ENCODE results near the gene KCNB1.

Gene KCNB1

DNA sequence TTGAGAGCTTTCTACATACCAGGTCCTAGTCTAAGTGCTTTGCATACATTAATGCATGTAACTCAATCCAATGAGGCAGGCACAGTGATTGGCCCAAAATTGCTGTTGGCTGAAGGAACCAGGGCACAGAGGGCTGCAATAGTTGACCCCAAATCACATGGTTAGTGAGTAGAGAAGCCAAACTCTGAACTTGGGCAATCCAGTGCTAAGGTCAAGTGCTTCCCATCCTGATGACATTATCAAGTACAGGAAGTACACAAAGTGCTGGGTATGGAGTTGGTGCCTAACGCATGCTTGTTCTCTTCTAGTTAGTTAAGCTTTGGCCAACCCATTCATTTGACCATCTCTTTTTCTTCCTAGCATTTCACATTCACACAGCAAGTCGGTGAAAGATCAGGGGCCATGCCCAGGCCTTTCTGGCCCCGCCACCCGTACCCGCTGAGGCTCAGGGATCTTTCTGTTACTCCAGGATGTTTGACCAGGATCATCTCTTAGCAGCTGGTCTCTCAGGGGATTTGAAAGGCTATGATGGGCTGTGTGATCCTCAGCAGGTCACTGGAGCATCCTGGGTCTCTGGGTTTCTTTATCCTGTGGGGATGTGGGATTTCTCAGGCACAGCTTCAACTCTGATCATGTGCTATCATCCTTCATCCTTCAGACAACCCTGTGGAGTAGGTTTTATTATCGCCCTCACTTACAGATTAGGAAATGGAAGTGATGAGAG, 7.0 kb downstream of the KCNB1 start:
- peaks cover 29% of the 10 kb centered on the region for H3K27me3 ChIP-seq (ENCODE audit: low read depth)
- no peaks in the 10 kb centered on the region for H3K36me3 ChIP-seq (replicated peaks)
- no peak overlapping the region for H3K4me3 ChIP-seq
- DNase-seq (ENCODE audit: low spot score in 2 of 2) = no peak
- in situ Hi-C loops (cut with MboI; ENCODE audit: low sequenced_read_pairs) = no loop called here
- H3K4me1 ChIP-seq = no peaks in the 10 kb centered on the region
- H3K9me3 ChIP-seq = no peaks in the 10 kb centered on the region

DNA sequence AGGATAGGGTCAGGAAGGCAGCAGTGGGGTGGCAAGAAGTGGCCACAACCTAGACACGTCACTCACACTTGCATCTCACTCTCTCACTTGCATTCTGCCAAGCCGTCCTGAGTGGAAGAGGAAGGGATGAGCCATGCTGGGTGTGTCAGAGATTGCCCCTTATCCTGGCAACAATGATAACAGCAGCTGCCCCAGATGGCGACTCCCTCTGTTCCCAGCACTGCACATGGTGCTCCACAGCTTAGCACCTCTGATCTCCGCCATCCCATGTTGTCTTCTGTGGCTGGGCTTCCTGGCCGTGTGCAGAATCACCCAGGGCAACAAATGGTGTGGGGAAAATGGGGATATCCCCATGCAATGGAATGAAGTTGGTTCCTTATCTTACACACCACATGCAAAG, 11.1 kb downstream of the KCNB1 start:
- no peaks in the 10 kb centered on the region for H3K36me3 ChIP-seq (replicated peaks)
- H3K4me1 ChIP-seq = no peaks in the 10 kb centered on the region
- H3K4me3 ChIP-seq = no peak overlapping the region
- in situ Hi-C loops (cut with MboI; ENCODE audit: low sequenced_read_pairs) = no loop called here
- peaks cover 42% of the 10 kb centered on the region for H3K27me3 ChIP-seq (ENCODE audit: low read depth)
- no peak for DNase-seq (ENCODE audit: low spot score in 2 of 2)
- no peaks in the 10 kb centered on the region for H3K9me3 ChIP-seq

DNA sequence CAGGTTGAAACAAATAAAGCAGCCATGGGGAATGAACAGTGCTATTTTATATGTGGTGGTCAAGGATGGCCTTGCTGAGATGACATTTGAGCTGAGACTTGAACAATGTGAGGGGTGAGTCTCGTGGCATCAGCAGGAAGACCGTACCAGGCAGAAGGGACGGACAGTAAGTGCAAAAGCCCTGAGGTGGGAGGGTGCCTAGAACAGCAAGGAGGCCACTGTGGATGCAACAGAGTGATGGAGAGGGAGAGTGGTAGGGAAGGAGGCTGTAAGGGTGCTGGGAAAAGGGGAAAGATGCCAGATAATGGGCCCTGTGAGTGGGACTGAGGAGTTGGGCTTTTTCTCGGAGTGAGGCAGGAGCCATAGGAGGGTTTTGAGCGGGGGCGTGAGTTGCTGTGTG, 11.5 kb downstream of the KCNB1 start:
- in situ Hi-C loops (cut with MboI; ENCODE audit: low sequenced_read_pairs) = no loop called here
- no peak overlapping the region for H3K4me3 ChIP-seq
- H3K27me3 ChIP-seq (ENCODE audit: low read depth) = peaks cover 40% of the 10 kb centered on the region
- no peaks in the 10 kb centered on the region for H3K36me3 ChIP-seq (replicated peaks)
- H3K9me3 ChIP-seq = no peaks in the 10 kb centered on the region
- no peak for DNase-seq (ENCODE audit: low spot score in 2 of 2)
- H3K4me1 ChIP-seq = no peaks in the 10 kb centered on the region

DNA sequence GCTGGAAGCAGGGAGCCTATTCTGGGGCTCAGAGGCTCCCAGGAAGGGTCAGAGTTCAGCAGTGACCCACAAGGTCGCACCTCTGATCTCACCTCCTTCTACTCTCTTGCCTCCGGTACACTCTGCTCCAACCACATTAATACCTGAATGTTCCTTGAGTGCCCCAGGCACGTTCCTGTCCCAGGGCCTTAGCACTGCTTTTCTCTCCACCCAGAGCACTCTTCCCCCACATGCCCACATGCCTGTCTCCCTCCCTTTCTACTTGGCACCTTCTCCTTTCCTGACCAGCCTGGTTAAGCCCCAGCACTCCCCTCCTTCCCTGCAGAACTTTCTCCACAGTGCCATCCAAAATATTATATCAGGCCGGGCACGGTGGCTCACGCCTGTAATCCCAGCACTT, 13.4 kb downstream of the KCNB1 start:
- no peak for DNase-seq (ENCODE audit: low spot score in 2 of 2)
- Histone ChIP-seq H3K9me3 (no peaks in the 10 kb centered on the region), H3K36me3 (replicated peaks) (no peaks in the 10 kb centered on the region), H3K4me3 (no peak overlapping the region), H3K27me3 (ENCODE audit: low read depth) (peaks cover 26% of the 10 kb centered on the region), H3K4me1 (no peaks in the 10 kb centered on the region)
- in situ Hi-C loops (cut with MboI; ENCODE audit: low sequenced_read_pairs) = no loop called here

DNA sequence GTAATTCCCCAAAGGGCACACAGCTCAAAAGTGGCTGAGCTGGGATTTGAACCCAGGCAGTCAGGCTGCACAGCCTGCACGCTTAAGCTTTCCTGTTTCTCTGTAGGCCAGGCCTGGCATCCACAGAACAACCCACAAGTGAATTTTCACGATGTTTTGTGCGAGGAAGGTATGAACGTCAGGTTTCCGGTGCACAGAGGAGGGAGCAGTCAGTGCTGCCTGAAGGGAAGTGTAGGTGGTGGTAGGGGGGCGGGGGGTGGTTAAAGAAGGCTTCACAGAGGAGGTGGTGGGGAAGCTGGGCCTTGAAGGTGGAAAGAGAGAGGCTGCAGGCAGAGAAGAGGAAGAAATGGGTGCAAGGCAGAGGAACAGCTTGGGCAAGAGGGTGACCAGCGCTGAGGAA, 14.1 kb downstream of the KCNB1 start:
- DNase-seq (ENCODE audit: low spot score in 2 of 2) = no peak
- no peak overlapping the region for H3K4me3 ChIP-seq
- H3K27me3 ChIP-seq (ENCODE audit: low read depth) = peaks cover 29% of the 10 kb centered on the region
- H3K4me1 ChIP-seq = no peaks in the 10 kb centered on the region
- H3K36me3 ChIP-seq (replicated peaks) = no peaks in the 10 kb centered on the region
- in situ Hi-C loops (cut with MboI; ENCODE audit: low sequenced_read_pairs) = no loop called here
- H3K9me3 ChIP-seq = no peaks in the 10 kb centered on the region

DNA sequence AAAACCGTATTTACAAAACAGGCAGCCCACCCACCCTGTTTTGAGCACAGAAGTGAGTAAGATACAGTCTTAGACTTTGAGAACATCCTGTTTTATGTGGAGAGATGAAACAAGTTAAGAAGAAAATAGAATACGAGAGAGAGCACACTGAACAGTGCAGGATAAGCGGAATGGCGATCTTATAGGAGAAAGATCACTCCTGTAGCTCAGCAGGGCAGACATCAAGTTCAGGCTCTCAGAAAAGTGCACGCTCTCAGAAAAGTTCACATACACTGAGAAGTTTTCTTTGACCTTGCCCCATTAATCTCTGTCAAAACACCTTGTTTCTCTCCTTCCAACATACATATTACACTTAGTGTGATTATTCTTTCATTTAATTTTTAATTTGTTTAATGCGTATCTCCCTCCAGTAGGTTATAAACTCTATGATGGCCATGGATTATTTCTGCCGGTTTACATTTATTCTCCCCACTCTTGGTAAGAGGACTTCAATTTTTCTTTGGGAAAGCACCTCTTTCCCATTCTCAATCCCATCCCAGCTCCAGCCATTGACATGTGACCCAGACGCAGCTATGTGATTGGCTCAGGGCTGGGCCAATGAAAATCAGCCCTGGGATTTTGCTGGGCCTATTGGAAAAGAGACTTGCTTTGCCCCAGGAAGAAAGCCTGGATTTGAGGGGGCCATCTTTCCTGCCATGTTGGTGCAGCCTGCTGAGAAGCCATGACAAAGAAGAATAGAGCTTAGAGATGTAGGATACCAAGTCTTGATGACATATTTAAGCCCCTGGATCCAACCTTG, 16.2 kb downstream of the KCNB1 start:
- DNase-seq (ENCODE audit: low spot score in 2 of 2) = no peak

DNA sequence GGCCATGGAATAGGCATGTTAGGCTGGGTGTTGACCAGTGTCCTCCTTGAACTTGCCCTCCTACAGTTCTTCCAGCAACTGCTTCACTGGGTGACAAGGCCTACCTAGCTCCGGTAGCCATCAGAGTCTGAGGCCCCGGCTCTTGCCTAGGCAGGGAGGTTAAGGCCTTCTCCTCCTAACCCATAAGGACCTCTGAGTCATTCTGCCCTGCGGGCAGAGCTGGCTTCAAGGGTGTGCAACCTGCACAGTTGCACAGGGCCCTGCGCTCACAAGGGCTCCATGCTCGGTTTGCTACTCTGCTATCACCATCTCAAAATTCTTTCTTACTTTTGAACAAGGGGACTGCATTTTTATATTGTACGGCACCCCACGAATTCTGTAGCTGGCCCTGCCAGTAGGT, 17.9 kb downstream of the KCNB1 start:
- in situ Hi-C loops (cut with MboI; ENCODE audit: low sequenced_read_pairs) = no loop called here
- Histone ChIP-seq H3K9me3 (no peaks in the 10 kb centered on the region), H3K27me3 (ENCODE audit: low read depth) (peaks cover 46% of the 10 kb centered on the region), H3K36me3 (replicated peaks) (no peaks in the 10 kb centered on the region), H3K4me1 (no peaks in the 10 kb centered on the region), H3K4me3 (no peak overlapping the region)
- DNase-seq (ENCODE audit: low spot score in 2 of 2) = no peak

More for the DNA sequence above, 16.2 kb downstream of the KCNB1 start:
- H3K4me3 ChIP-seq = no peak overlapping the region
- no peaks in the 10 kb centered on the region for H3K4me1 ChIP-seq
- in situ Hi-C loops (cut with MboI; ENCODE audit: low sequenced_read_pairs) = no loop called here
- H3K27me3 ChIP-seq (ENCODE audit: low read depth) = peaks cover 44% of the 10 kb centered on the region
- H3K36me3 ChIP-seq (replicated peaks) = no peaks in the 10 kb centered on the region
- H3K9me3 ChIP-seq = no peaks in the 10 kb centered on the region

DNA sequence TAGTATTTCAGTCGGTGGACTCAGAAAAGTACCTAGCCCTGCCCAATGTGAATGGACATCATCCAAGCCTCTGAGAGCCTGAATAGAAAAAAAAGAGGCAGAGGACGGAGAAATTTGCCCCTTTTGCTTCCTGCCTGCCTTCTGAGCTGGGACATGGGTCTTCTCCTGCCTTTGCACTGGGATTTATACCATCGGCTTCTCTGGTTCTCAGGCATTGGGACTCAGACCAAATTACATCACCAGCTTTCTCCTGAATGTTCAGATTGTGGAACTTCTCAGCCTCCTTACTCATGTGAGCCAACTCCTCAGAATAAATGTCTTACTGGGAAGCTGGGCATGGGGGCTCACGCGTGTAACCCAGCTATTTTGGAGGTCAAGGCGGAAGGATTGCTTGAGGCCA, 19.8 kb downstream of the KCNB1 start:
- H3K4me3 ChIP-seq = no peak overlapping the region
- no peak for DNase-seq (ENCODE audit: low spot score in 2 of 2)
- in situ Hi-C loops (cut with MboI; ENCODE audit: low sequenced_read_pairs) = no loop called here
- H3K9me3 ChIP-seq = no peaks in the 10 kb centered on the region
- no peaks in the 10 kb centered on the region for H3K36me3 ChIP-seq (replicated peaks)
- no peaks in the 10 kb centered on the region for H3K4me1 ChIP-seq
- H3K27me3 ChIP-seq (ENCODE audit: low read depth) = peaks cover 44% of the 10 kb centered on the region

DNA sequence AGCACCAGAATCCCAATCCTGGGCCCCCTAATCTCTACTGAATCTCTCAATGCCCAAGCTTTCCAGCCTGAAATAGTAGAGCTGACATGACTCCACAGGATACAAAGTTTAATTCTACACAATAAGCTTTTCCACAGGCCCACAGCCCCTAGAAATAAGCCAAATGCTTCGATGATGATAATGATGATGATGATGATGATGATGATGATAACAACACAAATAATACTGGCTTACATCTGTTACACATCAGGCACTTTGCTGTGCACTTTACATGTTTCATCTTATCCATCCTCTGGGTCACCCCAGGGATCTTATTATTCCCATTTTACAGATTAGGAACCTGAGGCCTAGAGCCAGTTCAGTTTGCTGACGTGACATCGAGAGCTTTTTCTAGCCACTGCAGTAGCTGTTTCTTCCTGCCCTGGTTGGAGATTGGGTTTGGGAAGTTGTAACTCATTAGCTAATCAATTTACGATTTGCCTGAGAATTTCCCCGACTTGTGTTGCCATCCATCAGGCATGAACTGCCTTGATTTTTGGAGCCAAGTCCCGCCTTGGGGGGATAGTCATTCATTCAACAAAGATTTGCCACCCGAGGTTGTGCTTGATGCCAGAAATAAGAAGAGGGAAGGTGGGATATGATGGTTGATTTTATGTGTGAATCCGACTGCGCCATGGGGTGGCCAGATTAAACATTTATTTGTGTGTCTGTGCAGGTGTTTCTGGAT, 20.4 kb downstream of the KCNB1 start:
- Histone ChIP-seq H3K4me3 (no peak overlapping the region), H3K27me3 (ENCODE audit: low read depth) (peaks cover 42% of the 10 kb centered on the region), H3K36me3 (replicated peaks) (no peaks in the 10 kb centered on the region), H3K9me3 (no peaks in the 10 kb centered on the region), H3K4me1 (no peaks in the 10 kb centered on the region)
- no peak for DNase-seq (ENCODE audit: low spot score in 2 of 2)
- in situ Hi-C loops (cut with MboI; ENCODE audit: low sequenced_read_pairs) = no loop called here

DNA sequence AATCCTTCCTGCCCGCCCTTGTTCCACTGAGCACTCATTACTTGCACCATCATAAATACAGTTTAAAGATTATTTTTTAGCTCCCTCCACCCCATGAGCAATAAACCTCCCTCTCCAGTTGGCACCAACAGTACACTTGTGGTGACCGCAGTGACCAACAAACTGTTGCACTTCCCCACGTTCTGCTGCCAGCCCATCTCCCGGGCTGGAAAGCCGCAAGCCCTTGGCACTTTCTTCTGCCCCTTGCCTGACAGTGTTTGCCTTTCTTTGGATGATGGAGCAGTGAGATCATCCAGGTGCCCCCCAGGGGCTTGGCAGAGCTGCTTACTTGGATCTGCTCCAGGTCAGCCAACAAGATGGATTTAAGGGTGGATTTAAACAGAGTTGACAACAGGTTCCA, 21.6 kb downstream of the KCNB1 start:
- no peaks in the 10 kb centered on the region for H3K9me3 ChIP-seq
- no peaks in the 10 kb centered on the region for H3K36me3 ChIP-seq (replicated peaks)
- no peak for DNase-seq (ENCODE audit: low spot score in 2 of 2)
- H3K4me3 ChIP-seq = no peak overlapping the region
- H3K4me1 ChIP-seq = no peaks in the 10 kb centered on the region
- in situ Hi-C loops (cut with MboI; ENCODE audit: low sequenced_read_pairs) = no loop called here
- H3K27me3 ChIP-seq (ENCODE audit: low read depth) = peaks cover 43% of the 10 kb centered on the region

DNA sequence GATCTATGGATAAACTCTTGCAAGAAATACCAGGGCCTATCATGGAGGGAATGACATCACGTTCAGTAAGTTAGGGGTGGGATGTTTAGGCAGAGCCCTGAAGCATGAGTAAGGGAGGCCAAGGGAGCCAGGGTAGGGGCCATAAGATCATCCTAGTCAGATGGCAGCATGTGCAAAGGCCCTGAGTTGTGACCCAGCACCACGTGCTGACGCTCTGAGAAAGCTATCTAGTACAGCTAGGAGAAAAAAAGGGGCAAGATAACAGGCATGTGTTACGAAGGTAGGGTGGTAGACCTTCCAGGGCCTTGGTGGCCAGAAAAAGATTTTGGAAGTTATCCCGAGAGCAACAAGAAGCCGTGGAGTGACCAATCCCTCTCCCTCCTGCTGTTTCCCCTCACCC, 22.3 kb downstream of the KCNB1 start:
- H3K4me1 ChIP-seq = no peaks in the 10 kb centered on the region
- in situ Hi-C loops (cut with MboI; ENCODE audit: low sequenced_read_pairs) = no loop called here
- no peaks in the 10 kb centered on the region for H3K36me3 ChIP-seq (replicated peaks)
- no peak overlapping the region for H3K4me3 ChIP-seq
- DNase-seq (ENCODE audit: low spot score in 2 of 2) = no peak
- H3K27me3 ChIP-seq (ENCODE audit: low read depth) = peaks cover 43% of the 10 kb centered on the region
- no peaks in the 10 kb centered on the region for H3K9me3 ChIP-seq

DNA sequence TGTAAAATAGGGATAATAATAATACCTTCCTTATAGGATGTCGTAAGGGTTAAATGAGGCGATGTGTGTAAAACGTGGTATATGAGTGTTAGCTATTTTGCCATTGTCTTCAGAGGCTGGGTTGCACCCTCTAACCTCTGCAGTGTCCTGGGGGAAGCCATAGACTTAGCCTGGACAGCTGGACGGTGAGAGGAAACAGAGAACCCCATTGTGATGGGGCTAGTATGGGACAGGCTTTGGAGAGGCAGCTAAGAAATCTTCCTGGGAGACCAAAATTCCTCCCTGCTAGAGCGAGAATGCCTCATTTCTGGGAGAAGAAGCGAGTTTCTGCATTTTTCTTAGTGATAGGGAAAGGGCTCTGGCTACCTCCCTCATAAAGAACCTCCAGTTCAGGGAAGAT, 22.8 kb downstream of the KCNB1 start:
- Histone ChIP-seq H3K36me3 (replicated peaks) (no peaks in the 10 kb centered on the region), H3K4me1 (no peaks in the 10 kb centered on the region), H3K4me3 (no peak overlapping the region), H3K9me3 (no peaks in the 10 kb centered on the region), H3K27me3 (ENCODE audit: low read depth) (peaks cover 43% of the 10 kb centered on the region)
- no peak for DNase-seq (ENCODE audit: low spot score in 2 of 2)
- in situ Hi-C loops (cut with MboI; ENCODE audit: low sequenced_read_pairs) = no loop called here

DNA sequence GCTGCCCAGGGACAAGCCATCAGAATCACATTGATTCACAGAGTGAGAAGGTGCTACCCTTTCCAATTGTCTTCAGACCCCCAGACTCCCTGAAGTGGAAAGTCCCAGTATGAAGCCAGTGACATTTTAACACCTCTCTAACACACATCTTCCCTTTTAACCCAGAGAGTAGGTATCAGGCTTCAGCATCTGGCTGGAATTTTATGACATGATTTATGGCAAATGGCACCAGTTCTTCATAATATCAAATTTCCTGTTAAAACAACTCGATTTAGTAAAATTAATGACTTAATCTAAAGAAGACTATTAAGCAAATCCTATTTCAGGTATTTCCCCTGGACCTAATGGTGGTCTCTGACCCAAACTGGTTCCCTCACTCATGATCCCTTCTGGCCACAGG, 25.0 kb downstream of the KCNB1 start:
- no peaks in the 10 kb centered on the region for H3K36me3 ChIP-seq (replicated peaks)
- peaks cover 33% of the 10 kb centered on the region for H3K27me3 ChIP-seq (ENCODE audit: low read depth)
- in situ Hi-C loops (cut with MboI; ENCODE audit: low sequenced_read_pairs) = no loop called here
- no peaks in the 10 kb centered on the region for H3K4me1 ChIP-seq
- no peak overlapping the region for H3K4me3 ChIP-seq
- DNase-seq (ENCODE audit: low spot score in 2 of 2) = no peak
- H3K9me3 ChIP-seq = no peaks in the 10 kb centered on the region

DNA sequence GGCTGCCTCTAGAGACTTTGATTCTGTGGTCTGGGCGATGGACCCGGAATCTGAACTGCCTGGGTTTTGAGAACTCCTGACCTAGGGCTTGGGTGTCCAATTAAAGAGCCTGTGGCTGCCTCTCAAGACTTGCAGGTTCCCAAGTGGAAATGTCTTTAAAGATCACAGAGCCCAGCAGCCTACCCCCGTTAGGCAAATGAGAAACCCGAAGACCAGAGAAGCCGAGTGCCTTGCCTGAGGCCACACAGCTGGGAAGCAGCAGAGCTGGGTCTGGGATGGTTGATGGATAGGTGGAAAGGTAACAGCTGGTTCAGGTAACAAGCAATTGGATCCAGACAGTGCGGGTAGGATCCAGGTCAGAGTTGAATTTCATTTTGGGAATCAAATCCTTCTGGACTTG, 25.8 kb downstream of the KCNB1 start:
- Histone ChIP-seq H3K27me3 (ENCODE audit: low read depth) (peaks cover 25% of the 10 kb centered on the region), H3K4me1 (no peaks in the 10 kb centered on the region), H3K36me3 (replicated peaks) (no peaks in the 10 kb centered on the region), H3K4me3 (no peak overlapping the region), H3K9me3 (no peaks in the 10 kb centered on the region)
- DNase-seq (ENCODE audit: low spot score in 2 of 2) = no peak
- in situ Hi-C loops (cut with MboI; ENCODE audit: low sequenced_read_pairs) = no loop called here

Data from HAP-1 (cell line).